ENCODE results near the gene USPL1. TPM values are rescaled to one million over a fixed set of nuclear protein-coding genes. Genes with fewer than 3 reads are reported as not detected.

USPL1 gene
- total RNA-seq: 10 to 100 TPM; 10.9 to 16.1 (median 11.4) TPM
- long read RNA-seq, donor 1, partial matches to known transcripts: 2 of 3 reads
- long read RNA-seq, donor 1, other reads (novel, unspliced or antisense): 1 of 3 reads
- long read RNA-seq, donor 2, partial matches to known transcripts: 1 of 2 reads
- long read RNA-seq, donor 2, other reads (novel, unspliced or antisense): 1 of 2 reads

DNA sequence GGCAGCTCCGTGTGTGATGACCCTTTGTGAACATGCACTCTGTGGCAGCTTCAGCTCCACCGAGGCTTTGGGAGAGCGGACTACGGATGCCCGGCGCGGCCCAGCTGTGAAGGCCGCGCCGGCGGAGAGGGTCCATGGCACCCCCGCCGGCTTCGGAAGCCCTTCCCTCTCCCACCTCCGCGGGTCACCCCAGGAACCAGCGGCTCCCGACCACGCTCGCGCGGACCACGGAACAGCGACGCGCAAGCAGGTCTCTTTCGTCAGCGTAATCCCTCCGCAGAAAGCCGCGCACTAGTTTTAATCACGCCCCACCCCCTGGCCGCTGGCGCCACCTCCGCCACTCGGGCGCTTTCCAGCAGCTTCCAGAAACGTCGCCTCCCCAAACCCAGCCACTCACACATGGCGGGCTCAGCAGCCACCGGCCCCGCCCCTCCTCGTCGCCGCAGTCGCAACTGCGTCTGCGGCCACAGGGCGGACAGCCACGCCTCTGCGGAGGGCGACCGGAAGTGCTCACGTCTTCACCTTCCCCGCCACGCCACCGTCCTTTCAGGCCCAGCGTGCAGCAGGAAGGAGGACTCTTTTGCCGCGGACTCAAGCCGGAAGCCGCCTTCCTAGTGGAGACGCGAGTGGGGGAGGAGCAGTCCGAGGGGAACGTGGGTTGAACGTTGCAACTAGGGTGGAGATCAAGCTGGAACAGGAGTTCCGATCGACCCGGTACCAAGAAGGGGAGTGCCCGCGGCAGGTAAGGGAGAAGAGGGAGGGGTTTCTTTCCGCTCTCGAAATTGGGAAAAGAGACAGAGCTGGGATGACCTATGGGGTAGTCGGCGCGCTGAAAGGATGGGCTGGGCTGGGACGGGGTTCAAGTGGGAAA lies at the start of gene USPL1:
USPL1 (plus strand) TSS at position 606 of the 871 bp plus-strand sequence. CDS start 3,221 bp downstream, outside the sequence.
- TF ChIP-seq, protein P1, sequence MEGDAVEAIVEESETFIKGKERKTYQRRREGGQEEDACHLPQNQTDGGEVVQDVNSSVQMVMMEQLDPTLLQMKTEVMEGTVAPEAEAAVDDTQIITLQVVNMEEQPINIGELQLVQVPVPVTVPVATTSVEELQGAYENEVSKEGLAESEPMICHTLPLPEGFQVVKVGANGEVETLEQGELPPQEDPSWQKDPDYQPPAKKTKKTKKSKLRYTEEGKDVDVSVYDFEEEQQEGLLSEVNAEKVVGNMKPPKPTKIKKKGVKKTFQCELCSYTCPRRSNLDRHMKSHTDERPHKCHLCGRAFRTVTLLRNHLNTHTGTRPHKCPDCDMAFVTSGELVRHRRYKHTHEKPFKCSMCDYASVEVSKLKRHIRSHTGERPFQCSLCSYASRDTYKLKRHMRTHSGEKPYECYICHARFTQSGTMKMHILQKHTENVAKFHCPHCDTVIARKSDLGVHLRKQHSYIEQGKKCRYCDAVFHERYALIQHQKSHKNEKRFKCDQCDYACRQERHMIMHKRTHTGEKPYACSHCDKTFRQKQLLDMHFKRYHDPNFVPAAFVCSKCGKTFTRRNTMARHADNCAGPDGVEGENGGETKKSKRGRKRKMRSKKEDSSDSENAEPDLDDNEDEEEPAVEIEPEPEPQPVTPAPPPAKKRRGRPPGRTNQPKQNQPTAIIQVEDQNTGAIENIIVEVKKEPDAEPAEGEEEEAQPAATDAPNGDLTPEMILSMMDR (IDR thresholded peaks at IDR 0.05): peak; percentile 69
- H3K36me3 ChIP-seq (ENCODE audit: low read depth): no peaks in the 10 kb centered on the region
- intact Hi-C loops (cut with DNase I, micrococcal nuclease): no loop called here
- DNase-seq (peak; percentile 99), ATAC-seq (peak; percentile 96)
- H3K4me1 ChIP-seq (ENCODE audit: low read depth): peaks cover 23% of the 10 kb centered on the region
- no peaks in the 10 kb centered on the region for H3K9me3 ChIP-seq
- H3K4me3 ChIP-seq: peak within 1 kb of the TSS; percentile 72

DNA sequence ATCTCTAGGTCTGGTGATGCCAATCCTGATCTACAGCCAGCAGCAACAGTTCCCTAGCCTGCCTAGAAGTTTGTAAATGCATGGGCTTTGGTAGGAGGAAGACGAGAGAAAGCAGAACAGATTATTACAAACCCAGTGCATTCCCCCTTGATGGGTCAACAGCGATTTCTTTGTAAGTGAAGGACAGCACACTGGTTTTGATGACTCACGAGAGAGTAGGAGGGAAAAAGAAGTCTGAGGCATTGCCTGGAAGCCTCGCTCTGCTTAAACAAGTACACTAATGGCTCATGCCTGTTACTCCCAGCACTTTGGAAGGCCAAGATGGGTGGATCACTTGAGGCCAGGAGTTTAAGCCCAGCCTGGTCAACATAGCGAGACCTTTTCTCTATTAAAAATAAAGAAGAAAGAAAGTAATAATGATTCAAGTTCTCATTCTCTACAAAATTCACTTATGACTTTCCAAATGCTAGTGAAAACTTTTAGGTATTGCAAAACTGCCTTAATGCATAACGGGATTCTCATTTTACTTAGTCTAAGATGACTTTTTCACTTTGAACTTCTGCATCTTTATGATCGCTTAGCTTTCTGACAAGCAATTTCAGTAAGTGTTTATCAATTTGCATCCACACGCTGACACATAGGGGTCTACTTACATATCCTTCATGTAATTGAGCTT lies 47.7 kb upstream of the USPL1 start:
- TF ChIP-seq, protein P1 (IDR thresholded peaks at IDR 0.05): no peak
- Histone ChIP-seq H3K4me3 (no peak overlapping the region), H3K4me1 (ENCODE audit: low read depth) (no peaks in the 10 kb centered on the region), H3K36me3 (ENCODE audit: low read depth) (no peaks in the 10 kb centered on the region), H3K9me3 (no peaks in the 10 kb centered on the region)
- intact Hi-C loops (cut with DNase I, micrococcal nuclease): loop anchor here in 1 of 2 donors (10.0 kb wide), 1 partner anchor 105 kb away; the partner anchor contains the start of gene HMGB1
- ATAC-seq (peak; percentile 65), DNase-seq (no peak)

DNA sequence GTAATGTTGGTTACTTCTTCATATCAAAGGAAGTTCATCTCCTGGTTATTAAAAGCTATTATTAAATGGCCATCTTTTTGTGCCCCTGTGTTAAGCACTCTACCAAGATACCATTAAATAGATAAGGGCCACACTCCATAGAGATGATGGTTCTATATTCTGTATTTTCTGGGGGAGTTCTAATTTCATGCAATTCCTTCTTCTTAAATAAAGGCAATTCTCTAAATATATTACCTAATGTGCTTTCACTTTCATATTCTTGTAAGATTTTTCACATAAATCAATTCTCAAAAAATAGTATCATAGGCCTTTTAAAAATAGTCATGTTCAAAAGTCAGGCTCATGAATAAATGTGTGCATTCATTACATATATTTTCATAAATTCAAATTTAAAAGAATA lies 47.0 kb upstream of the USPL1 start:
- no peaks in the 10 kb centered on the region for H3K4me1 ChIP-seq (ENCODE audit: low read depth)
- DNase-seq (no peak), ATAC-seq (no peak)
- TF ChIP-seq, protein P1 (IDR thresholded peaks at IDR 0.05): no peak
- no peak overlapping the region for H3K4me3 ChIP-seq
- intact Hi-C loops (cut with DNase I, micrococcal nuclease): loop anchor here in 1 of 2 donors (10.0 kb wide), 1 partner anchor 106 kb away; the partner anchor contains the start of gene HMGB1
- H3K9me3 ChIP-seq: no peaks in the 10 kb centered on the region
- H3K36me3 ChIP-seq (ENCODE audit: low read depth): no peaks in the 10 kb centered on the region

DNA sequence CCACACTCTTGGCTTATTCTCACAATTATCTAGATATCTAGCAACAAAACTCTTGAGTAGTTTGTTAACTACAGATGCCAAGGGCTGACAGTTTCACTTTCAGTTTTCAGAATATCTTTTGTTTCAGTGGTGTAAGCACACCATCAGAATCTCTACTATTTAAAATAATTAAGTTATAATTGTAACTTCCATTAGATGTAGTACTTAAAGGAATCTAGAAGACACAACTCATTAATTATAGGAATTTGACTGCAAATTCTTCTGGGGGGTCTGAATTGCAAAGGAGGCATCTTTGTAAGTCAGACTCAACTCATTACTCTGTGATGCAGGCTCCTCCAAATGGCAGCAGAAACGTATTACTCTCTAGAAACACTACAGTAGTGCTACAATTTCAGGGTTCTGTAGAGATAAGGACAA lies 44.9 kb upstream of the USPL1 start:
- no peaks in the 10 kb centered on the region for H3K4me1 ChIP-seq (ENCODE audit: low read depth)
- TF ChIP-seq, protein P1 (IDR thresholded peaks at IDR 0.05): no peak
- peak in 1 of 3 donors; percentile 24 for DNase-seq
- H3K4me3 ChIP-seq: no peak overlapping the region
- no peaks in the 10 kb centered on the region for H3K9me3 ChIP-seq
- intact Hi-C loops (cut with DNase I, micrococcal nuclease): loop anchor here in 1 of 2 donors (10.0 kb wide), 1 partner anchor 108 kb away; the partner anchor contains the start of gene HMGB1
- peak; percentile 72 for ATAC-seq
- no peaks in the 10 kb centered on the region for H3K36me3 ChIP-seq (ENCODE audit: low read depth)

DNA sequence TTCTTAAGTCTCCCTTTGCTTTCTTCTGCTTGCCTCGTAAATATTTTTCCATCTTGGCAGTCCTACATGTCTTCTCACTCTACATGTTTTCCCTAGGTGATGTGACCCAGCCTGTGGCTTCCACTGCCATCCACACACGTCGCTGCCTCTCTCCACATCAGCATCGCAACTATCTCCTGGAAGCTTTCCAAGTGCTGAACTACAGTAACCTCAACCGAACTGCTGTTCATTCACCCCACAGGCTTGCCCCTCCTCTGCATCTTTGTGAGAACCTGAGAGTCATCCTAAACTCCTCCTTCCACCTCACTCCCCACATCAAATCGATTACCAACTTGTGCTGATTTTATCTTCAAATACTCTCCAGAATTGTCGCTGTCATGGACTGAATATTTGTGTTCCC lies 41.2 kb upstream of the USPL1 start:
- TF ChIP-seq, protein P1 (IDR thresholded peaks at IDR 0.05): no peak
- ATAC-seq: peak; percentile 33
- intact Hi-C loops (cut with DNase I, micrococcal nuclease): loop anchor here in 1 of 2 donors (10.0 kb wide), 1 partner anchor 112 kb away; the partner anchor contains the start of gene HMGB1
- DNase-seq: peak in 1 of 3 donors; percentile 10
- H3K9me3 ChIP-seq: no peaks in the 10 kb centered on the region
- no peaks in the 10 kb centered on the region for H3K4me1 ChIP-seq (ENCODE audit: low read depth)
- no peaks in the 10 kb centered on the region for H3K36me3 ChIP-seq (ENCODE audit: low read depth)
- no peak overlapping the region for H3K4me3 ChIP-seq

All from mucosa of descending colon (tissue), 3 donors.